IMR-90 (cell line): Measurements from ENCODE around the gene PSD. TPM values are rescaled to one million over a fixed set of nuclear protein-coding genes. Genes with fewer than 3 reads are reported as not detected.
A peak's percentile ranks its signal among the peaks of the same experiment; 100 is the strongest.

Source experiments
- ATAC-seq: fragments of 200-7000 bp; cut with Tn5 transposase; 2 replicates; pipeline ENCODE4 v1.9.1; 2020; ENCODE audit warnings: low read depth, mild to moderate bottlenecking, moderate library complexity
- BruUV-seq: library from RNA; stranded (reverse); fragments of 400-500 nt; replicated peaks from 2 replicates; lab custom pipeline; 2021; lab: Mats Ljungman, UMichigan
- CTCF ChIA-PET: fragments of 300-600 bp; formaldehyde crosslinking; extraction: SDS; loops from one replicate; lab custom pipeline; 2021; ENCODE audit warnings: antibody characterized with exemption; lab: Yijun Ruan, JAX
- POLR2A ChIA-PET: fragments of 300-600 bp; sonication (Branson Sonifier 250); formaldehyde crosslinking; loops from one replicate; lab custom pipeline; 2022; ENCODE audit warnings: antibody characterized with exemption; ENCODE audit not compliant: unreplicated experiment; lab: Charles Lee
- DNase-seq: peaks from one replicate; pipeline ENCODE4 v3.0.0; 2013
- H2AFZ ChIP-seq: replicated peaks from 2 replicates; pipeline ENCODE3; 2013; ENCODE audit warnings: low read length, mild to moderate bottlenecking; ENCODE audit not compliant: poor library complexity
- H2AK5ac ChIP-seq: 2 replicates; pipeline ENCODE4 v1.6.1; 2013; ENCODE audit warnings: low read depth, low read length, inconsistent platforms
- H2AK9ac ChIP-seq: replicated peaks from 2 replicates; pipeline ENCODE3; 2013; ENCODE audit warnings: mild to moderate bottlenecking, low read depth, low read length, moderate library complexity; ENCODE audit not compliant: poor library complexity
- H2BK120ac ChIP-seq: 2 replicates; pipeline ENCODE4 v1.6.1; 2013; ENCODE audit warnings: low read depth, low read length, inconsistent platforms
- H2BK15ac ChIP-seq: 3 replicates; pipeline ENCODE4 v1.6.1; 2013; ENCODE audit warnings: low read depth, low read length, inconsistent platforms
- H2BK20ac ChIP-seq: 2 replicates; pipeline ENCODE4 v1.6.1; 2013; ENCODE audit warnings: low read depth, mild to moderate bottlenecking, inconsistent platforms, low read length, moderate library complexity
- H2BK5ac ChIP-seq: 2 replicates; pipeline ENCODE4 v1.6.1; 2013; ENCODE audit warnings: mild to moderate bottlenecking, low read depth, low read length, inconsistent platforms; ENCODE audit not compliant: poor library complexity, severe bottlenecking
- H3K14ac ChIP-seq: replicated peaks from 2 replicates; pipeline ENCODE4 v1.6.1; 2013; ENCODE audit warnings: low read depth, low read length, inconsistent platforms
- H3K18ac ChIP-seq: 2 replicates; pipeline ENCODE4 v1.6.1; 2013; ENCODE audit warnings: low read depth, low read length, control low read depth
- H3K23ac ChIP-seq: 2 replicates; pipeline ENCODE4 v1.6.1; 2013; ENCODE audit warnings: low read depth, low read length, inconsistent platforms
- H3K27ac ChIP-seq: 2 replicates; pipeline ENCODE4 v1.5.1; 2013; ENCODE audit warnings: mild to moderate bottlenecking, control low read depth, low read length; ENCODE audit not compliant: insufficient read depth
- H3K27me3 ChIP-seq: 2 replicates; pipeline ENCODE4 v1.6.1; 2013; ENCODE audit warnings: low read length; ENCODE audit not compliant: control insufficient read depth, insufficient read depth
- H3K36me3 ChIP-seq: 2 replicates; pipeline ENCODE4 v1.6.1; 2013; ENCODE audit warnings: low read length, mixed read lengths; ENCODE audit not compliant: control insufficient read depth, insufficient read depth
- H3K4ac ChIP-seq: 2 replicates; pipeline ENCODE4 v1.6.1; 2013; ENCODE audit warnings: low read depth, low read length, inconsistent platforms
- H3K4me1 ChIP-seq: 2 replicates; pipeline ENCODE4 v1.6.1; 2013; ENCODE audit warnings: low read length, mixed read lengths; ENCODE audit not compliant: control insufficient read depth, insufficient read depth
- H3K4me2 ChIP-seq: 2 replicates; pipeline ENCODE4 v1.6.1; 2013; ENCODE audit warnings: low read depth, mild to moderate bottlenecking, control low read depth, low read length, moderate library complexity
- H3K4me3 ChIP-seq: 2 replicates; pipeline ENCODE4 v1.5.1; 2013; ENCODE audit warnings: low read depth, mild to moderate bottlenecking, control low read depth, low read length, moderate library complexity; ENCODE audit not compliant: insufficient read depth
- H3K56ac ChIP-seq: 2 replicates; pipeline ENCODE4 v1.6.1; 2013; ENCODE audit warnings: low read length, inconsistent platforms; ENCODE audit not compliant: insufficient read depth; ENCODE audit errors: extremely low read depth
- H3K79me1 ChIP-seq, 2 experiments: 2 replicates each; pipeline ENCODE4 v1.6.1; 2013; ENCODE audit warnings: low read length in 2 of 2, inconsistent platforms in 1 of 2, low read depth in 1 of 2
- H3K9ac ChIP-seq: 2 replicates; pipeline ENCODE4 v1.6.1; 2013; ENCODE audit warnings: low read depth, low read length, control low read depth
- H3K9me1 ChIP-seq: 2 replicates; pipeline ENCODE4 v1.6.1; 2013; ENCODE audit warnings: low read length, inconsistent platforms; ENCODE audit not compliant: insufficient read depth
- H3K9me3 ChIP-seq: 2 replicates; pipeline ENCODE4 v1.6.1; 2013; ENCODE audit warnings: low read length; ENCODE audit not compliant: control insufficient read depth, insufficient read depth
- H4K20me1 ChIP-seq: 2 replicates; pipeline ENCODE4 v1.6.1; 2013; ENCODE audit warnings: low read length, inconsistent platforms; ENCODE audit not compliant: insufficient read depth
- H4K5ac ChIP-seq: 2 replicates; pipeline ENCODE4 v1.6.1; 2013; ENCODE audit warnings: mild to moderate bottlenecking, low read depth, low read length, control low read depth
- H4K8ac ChIP-seq, 2 experiments: 2 replicates each; pipeline ENCODE4 v1.6.1; 2013; ENCODE audit warnings: low read depth in 2 of 2, low read length in 2 of 2, control low read depth in 1 of 2, inconsistent platforms in 1 of 2
- H4K91ac ChIP-seq: 2 replicates; pipeline ENCODE4 v1.6.1; 2013; ENCODE audit warnings: low read depth, low read length, inconsistent platforms; ENCODE audit not compliant: insufficient read depth
- BHLHE40 ChIP-seq: fragments of 150-350 bp; IDR thresholded peaks from 2 replicates; pipeline ENCODE4 v1.6.1; 2016; ENCODE audit warnings: mild to moderate bottlenecking, low read depth, low read length
- CEBPB ChIP-seq: IDR thresholded peaks from 2 replicates; pipeline ENCODE4 v1.6.1; 2012; ENCODE audit warnings: low read depth, low read length, improper control_type of control experiment
- CHD1 ChIP-seq: IDR thresholded peaks from 2 replicates; pipeline ENCODE4 v1.6.1; 2012; ENCODE audit warnings: low read depth, low read length, improper control_type of control experiment
- FOS ChIP-seq: fragments of 150-350 bp; IDR thresholded peaks from 2 replicates; pipeline ENCODE4 v1.6.1; 2016; ENCODE audit warnings: low read depth, low read length
- MAFK ChIP-seq: IDR thresholded peaks from 2 replicates; pipeline ENCODE4 v1.6.1; 2012; ENCODE audit warnings: low read depth, low read length, improper control_type of control experiment
- MAZ ChIP-seq: IDR thresholded peaks from 2 replicates; pipeline ENCODE4 v1.6.1; 2012; ENCODE audit warnings: low read depth, mild to moderate bottlenecking, low read length, improper control_type of control experiment, moderate library complexity, borderline replicate concordance
- MXI1 ChIP-seq: IDR thresholded peaks from 2 replicates; pipeline ENCODE4 v1.6.1; 2012; ENCODE audit warnings: low read depth, mild to moderate bottlenecking, low read length, moderate library complexity, borderline replicate concordance
- NFE2L2 ChIP-seq: fragments of 150-350 bp; IDR thresholded peaks from 2 replicates; pipeline ENCODE4 v1.6.1; 2016; ENCODE audit warnings: low read depth, mild to moderate bottlenecking, low read length
- POLR2A ChIP-seq: IDR thresholded peaks from 2 replicates; pipeline ENCODE4 v1.6.1; 2012; ENCODE audit warnings: mild to moderate bottlenecking, low read depth, low read length
- RAD21 ChIP-seq: IDR thresholded peaks from 2 replicates; pipeline ENCODE4 v1.6.1; 2012; ENCODE audit warnings: low read length, improper control_type of control experiment
- RCOR1 ChIP-seq: IDR thresholded peaks from 2 replicates; pipeline ENCODE4 v1.6.1; 2012; ENCODE audit warnings: mild to moderate bottlenecking, low read length, improper control_type of control experiment; ENCODE audit not compliant: insufficient replicate concordance
- RFX5 ChIP-seq: IDR thresholded peaks from 2 replicates; pipeline ENCODE4 v1.8.0; 2012; ENCODE audit warnings: low read depth, mild to moderate bottlenecking, low read length, moderate library complexity
- SMC3 ChIP-seq: fragments of 150-350 bp; IDR thresholded peaks from 2 replicates; pipeline ENCODE4 v1.6.1; 2016; ENCODE audit warnings: low read depth, mild to moderate bottlenecking, antibody characterized with exemption, low read length, moderate library complexity
- WGBS, 2 experiments: methylation state at CpG; one replicate each; pipeline versions ENCODE4 v1.1.5 to v1.1.7; 2013; ENCODE audit warnings: missing lambda C conversion rate in 2 of 2; ENCODE audit not compliant: insufficient read length in 1 of 2; ENCODE audit errors: extremely low coverage in 2 of 2; 5-methylcytosine and 5-hydroxymethylcytosine counted together
- dilution Hi-C: fragments of 300-500 bp; cut with HindIII; formaldehyde crosslinking; loops from one replicate; pipeline ENCODE4 v1.14.3; 2018; ENCODE audit warnings: low sequenced_read_pairs; ENCODE audit not compliant: unreplicated experiment
- in situ Hi-C: fragments of 300-500 bp; cut with MboI; formaldehyde crosslinking; loops from 3 replicates; pipeline ENCODE4 v1.14.3; 2019; ENCODE audit warnings: low sequenced_read_pairs, inconsistent platforms, mixed read lengths
- intact Hi-C: fragments of 100-400 bp; cut with micrococcal nuclease; formaldehyde crosslinking; loops from 2 replicates; pipeline ENCODE4 v1.10.0; 2022
- polyA plus RNA-seq, 3 experiments: library from polyadenylated mRNA; depleted of rRNA; stranded (reverse); fragments of >200 nt; gene quantifications; 2 replicates each; pipeline ENCODE4 v1.2.3, GENCODE V29; 2012; ENCODE audit warnings: low replicate concordance in 1 of 3
- total RNA-seq: library from RNA; depleted of rRNA; stranded (reverse); fragments of >200 nt; gene quantifications from 2 replicates; pipeline ENCODE4 v1.2.3, GENCODE V29; 2012
- TF ChIP-seq, protein P1 (sequence below): fragments of 150-350 bp; IDR thresholded peaks from 2 replicates; pipeline ENCODE4 v1.6.1; 2016; ENCODE audit warnings: low read depth, mild to moderate bottlenecking, low read length, moderate library complexity, borderline replicate concordance
- TF ChIP-seq, protein P2 (sequence below): fragments of 150-350 bp; IDR thresholded peaks from 2 replicates; pipeline ENCODE4 v1.6.1; 2017; ENCODE audit warnings: mild to moderate bottlenecking, antibody characterized with exemption, low read length, low read depth

PSD gene
- total and polyA plus RNA-seq, 2 of the 4 experiments (the other 2 are of a cell fraction): 2.0 to 4.4 TPM

DNA sequence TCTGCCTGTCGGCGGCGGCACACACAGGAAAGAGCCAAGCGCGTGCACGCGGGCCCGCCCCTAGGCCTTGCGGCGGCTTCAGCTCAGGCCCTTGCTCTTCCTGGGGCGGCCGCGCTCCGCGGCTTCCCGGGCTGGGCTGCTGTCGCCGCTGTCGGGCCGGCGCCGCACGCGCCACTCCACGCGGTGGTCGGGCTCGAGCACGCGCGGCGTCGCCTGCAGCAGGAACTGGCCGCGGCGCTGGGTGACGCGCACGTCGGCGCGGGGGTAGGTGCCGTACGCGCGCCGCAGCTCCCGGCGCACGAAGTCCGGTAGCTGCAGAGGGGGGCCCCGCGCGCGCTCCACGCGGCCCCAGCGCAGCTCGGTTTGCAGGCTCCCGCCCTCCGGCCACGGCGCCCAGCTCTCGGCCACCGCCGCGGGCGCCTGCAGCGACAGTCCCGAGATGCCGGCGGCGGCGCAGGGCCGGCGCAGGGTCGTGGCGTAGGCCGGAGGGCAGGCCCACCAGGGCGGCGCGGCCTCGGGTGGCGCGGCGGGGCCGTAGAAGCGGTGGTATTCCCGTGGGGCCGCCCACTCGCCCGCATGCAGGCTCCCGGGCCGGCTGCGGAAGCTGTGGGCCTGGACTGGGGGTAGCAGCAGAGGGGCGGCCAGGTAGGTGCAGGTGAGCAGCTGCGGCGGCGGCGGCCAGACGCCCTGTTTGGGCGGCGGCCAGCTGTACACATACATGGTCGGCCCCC, 32.0 kb upstream of the PSD start:
- Histone ChIP-seq H2AK5ac (peak overlapping the region; percentile 61; the same call in 1 of the 2 replicates), H3K4me1 (peaks cover 9% of the 10 kb centered on the region), H3K36me3 (no peaks in the 10 kb centered on the region), H3K4me3 (peak overlapping the region; percentile 66), H3K27ac (no peak overlapping the region; the same call in 1 of the 2 replicates), H4K20me1 (no peaks in the 10 kb centered on the region; the same call in 1 of the 2 replicates), H2AK9ac (peak overlapping the region; percentile 70), H3K4ac (peak overlapping the region; percentile 47), H3K9ac (peak overlapping the region; percentile 70), H4K91ac (no peak overlapping the region; the same call in 1 of the 2 replicates), H2AFZ (peak overlapping the region; percentile 99), H3K9me3 (no peaks in the 10 kb centered on the region), H3K23ac (peak overlapping the region; percentile 11; the same call in 1 of the 2 replicates), H3K27me3 (no peaks in the 10 kb centered on the region; the same call in 1 of the 2 replicates), H2BK120ac (no peak overlapping the region; the same call in 1 of the 2 replicates), H4K8ac (peak overlapping the region; percentile 70 to 98), H3K79me1 (peaks cover 4% of the 10 kb centered on the region in 2 experiments; a peak in 2 of 4 replicates), H3K4me2 (peak overlapping the region; percentile 97), H2BK5ac (no peak overlapping the region), H4K5ac (peak overlapping the region; percentile 77), H3K14ac (peak overlapping the region; percentile 34; the same call in 1 of the 2 replicates), H3K56ac (no peak overlapping the region), H3K9me1 (peaks cover 13% of the 10 kb centered on the region; the same call in 1 of the 2 replicates), H2BK20ac (no peak overlapping the region), H3K18ac (no peak overlapping the region), H2BK15ac (0 out of 3 replicates have a peak overlapping the region, but pooled peaks have one; percentile 11)
- dilution Hi-C loops: no loop called here
- ChIA-PET POLR2A (no interaction called here), CTCF (interaction anchor here (0.5 kb wide), 1 partner anchor 814 kb away, joined by 3 read pairs; no protein-coding TSS in a partner anchor)
- no TSS peak for BruUV-seq
- intact Hi-C loops: no loop called here
- DNase-seq (peak; percentile 73), ATAC-seq (peak; percentile 88)
- TF ChIP-seq SMC3: no peak
- TF ChIP-seq FOS: no peak
- TF ChIP-seq, protein P1, sequence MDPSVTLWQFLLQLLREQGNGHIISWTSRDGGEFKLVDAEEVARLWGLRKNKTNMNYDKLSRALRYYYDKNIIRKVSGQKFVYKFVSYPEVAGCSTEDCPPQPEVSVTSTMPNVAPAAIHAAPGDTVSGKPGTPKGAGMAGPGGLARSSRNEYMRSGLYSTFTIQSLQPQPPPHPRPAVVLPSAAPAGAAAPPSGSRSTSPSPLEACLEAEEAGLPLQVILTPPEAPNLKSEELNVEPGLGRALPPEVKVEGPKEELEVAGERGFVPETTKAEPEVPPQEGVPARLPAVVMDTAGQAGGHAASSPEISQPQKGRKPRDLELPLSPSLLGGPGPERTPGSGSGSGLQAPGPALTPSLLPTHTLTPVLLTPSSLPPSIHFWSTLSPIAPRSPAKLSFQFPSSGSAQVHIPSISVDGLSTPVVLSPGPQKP: no peak
- TF ChIP-seq CHD1: no peak
- peak; percentile 40; the same call in 1 of the 2 replicates for TF ChIP-seq MAZ
- TF ChIP-seq POLR2A: no peak
- TF ChIP-seq MXI1: peak; percentile 79; the same call in 1 of the 2 replicates
- no peak for TF ChIP-seq RFX5
- TF ChIP-seq, protein P2, sequence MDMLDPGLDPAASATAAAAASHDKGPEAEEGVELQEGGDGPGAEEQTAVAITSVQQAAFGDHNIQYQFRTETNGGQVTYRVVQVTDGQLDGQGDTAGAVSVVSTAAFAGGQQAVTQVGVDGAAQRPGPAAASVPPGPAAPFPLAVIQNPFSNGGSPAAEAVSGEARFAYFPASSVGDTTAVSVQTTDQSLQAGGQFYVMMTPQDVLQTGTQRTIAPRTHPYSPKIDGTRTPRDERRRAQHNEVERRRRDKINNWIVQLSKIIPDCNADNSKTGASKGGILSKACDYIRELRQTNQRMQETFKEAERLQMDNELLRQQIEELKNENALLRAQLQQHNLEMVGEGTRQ: peak; percentile 20; the same call in 1 of the 2 replicates
- no peak for TF ChIP-seq RAD21
- TF ChIP-seq RCOR1: no peak
- no peak for TF ChIP-seq NFE2L2
- TF ChIP-seq BHLHE40: peak; percentile 44; the same call in 1 of the 2 replicates
- no peak for TF ChIP-seq MAFK
- no peak for TF ChIP-seq CEBPB
- in situ Hi-C loops: no loop called here
- 1% methylated on average over 74 of the region's 104 CpGs; no CpG with 5 or more reads in 1 of the 2 experiments for WGBS, 2 experiments
